Measurements from ENCODE around the gene RELN. TPM values are rescaled to one million over a fixed set of nuclear protein-coding genes. Genes with fewer than 3 reads are reported as not detected.

RELN gene
- total and polyA plus RNA-seq, 8 donors = 0.08 to 1.4 (median 0.64) TPM

DNA sequence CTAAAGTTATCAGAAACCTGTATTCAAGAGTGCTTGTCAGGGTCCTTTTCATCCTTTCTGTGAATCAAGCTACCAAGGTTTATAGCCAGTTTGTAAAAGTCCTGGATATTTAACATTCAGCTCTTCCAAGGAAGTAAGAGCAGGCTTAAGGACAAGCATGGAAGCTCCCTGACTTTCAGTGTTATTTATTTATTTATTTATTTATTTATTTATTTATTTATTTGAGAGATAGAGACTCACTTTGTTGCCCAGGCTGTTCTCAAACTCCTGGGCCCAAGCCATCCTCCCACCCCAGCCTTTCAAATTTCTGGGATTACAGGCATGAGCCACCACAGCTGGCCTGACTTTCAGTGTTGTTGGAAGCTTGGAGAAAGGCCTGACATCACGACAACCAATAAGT, 44.4 kb upstream of the RELN start:
- TF ChIP-seq, protein P1, sequence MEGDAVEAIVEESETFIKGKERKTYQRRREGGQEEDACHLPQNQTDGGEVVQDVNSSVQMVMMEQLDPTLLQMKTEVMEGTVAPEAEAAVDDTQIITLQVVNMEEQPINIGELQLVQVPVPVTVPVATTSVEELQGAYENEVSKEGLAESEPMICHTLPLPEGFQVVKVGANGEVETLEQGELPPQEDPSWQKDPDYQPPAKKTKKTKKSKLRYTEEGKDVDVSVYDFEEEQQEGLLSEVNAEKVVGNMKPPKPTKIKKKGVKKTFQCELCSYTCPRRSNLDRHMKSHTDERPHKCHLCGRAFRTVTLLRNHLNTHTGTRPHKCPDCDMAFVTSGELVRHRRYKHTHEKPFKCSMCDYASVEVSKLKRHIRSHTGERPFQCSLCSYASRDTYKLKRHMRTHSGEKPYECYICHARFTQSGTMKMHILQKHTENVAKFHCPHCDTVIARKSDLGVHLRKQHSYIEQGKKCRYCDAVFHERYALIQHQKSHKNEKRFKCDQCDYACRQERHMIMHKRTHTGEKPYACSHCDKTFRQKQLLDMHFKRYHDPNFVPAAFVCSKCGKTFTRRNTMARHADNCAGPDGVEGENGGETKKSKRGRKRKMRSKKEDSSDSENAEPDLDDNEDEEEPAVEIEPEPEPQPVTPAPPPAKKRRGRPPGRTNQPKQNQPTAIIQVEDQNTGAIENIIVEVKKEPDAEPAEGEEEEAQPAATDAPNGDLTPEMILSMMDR (IDR thresholded peaks at IDR 0.05) = no peak

DNA sequence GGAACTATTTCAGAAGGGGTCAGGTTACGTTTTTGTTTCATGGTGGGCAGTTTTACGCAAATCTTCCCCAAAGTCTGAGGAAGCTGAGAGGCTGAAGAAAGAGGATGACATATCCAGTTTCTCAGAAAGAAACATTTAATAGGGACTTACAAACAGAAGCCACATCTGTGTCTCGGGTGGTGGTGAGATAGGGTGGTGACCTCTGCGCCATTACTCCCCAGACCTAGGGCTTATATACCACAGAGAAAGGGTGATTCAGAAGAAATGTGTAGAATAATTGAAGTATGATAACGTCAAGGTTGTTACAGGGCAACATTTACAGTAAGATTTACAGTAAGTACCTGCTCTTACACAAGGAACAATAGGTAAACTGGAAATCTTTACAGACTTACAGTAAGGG, 43.0 kb upstream of the RELN start:
- intact Hi-C loops (cut with DNase I) = no loop called here
- FAIRE-seq (no peak), DNase-seq (no peak), ATAC-seq (no peak)
- Histone ChIP-seq H3K27me3 (no peaks in the 10 kb centered on the region), H3K36me3 (no peaks in the 10 kb centered on the region), H3K27ac (no peak overlapping the region), H3K4me3 (no peak overlapping the region), H3K9me3 (no peaks in the 10 kb centered on the region), H3K4me1 (no peaks in the 10 kb centered on the region)
- WGBS, 2 donors = 57 to 79% methylated on average over 5 of the region's 5 CpGs
- TF ChIP-seq, protein P1 (IDR thresholded peaks at IDR 0.05) = no peak

More for the DNA sequence above, 44.4 kb upstream of the RELN start:
- WGBS, 2 donors = 73 to 77% methylated on average over 1 of the region's 1 CpG
- H3K4me1 ChIP-seq = no peaks in the 10 kb centered on the region
- H3K36me3 ChIP-seq = no peaks in the 10 kb centered on the region
- ATAC-seq (no peak), DNase-seq (no peak), FAIRE-seq (no peak)
- intact Hi-C loops (cut with DNase I) = no loop called here
- H3K27me3 ChIP-seq = no peaks in the 10 kb centered on the region
- H3K27ac ChIP-seq = no peak overlapping the region
- H3K4me3 ChIP-seq = no peak overlapping the region
- H3K9me3 ChIP-seq = no peaks in the 10 kb centered on the region

DNA sequence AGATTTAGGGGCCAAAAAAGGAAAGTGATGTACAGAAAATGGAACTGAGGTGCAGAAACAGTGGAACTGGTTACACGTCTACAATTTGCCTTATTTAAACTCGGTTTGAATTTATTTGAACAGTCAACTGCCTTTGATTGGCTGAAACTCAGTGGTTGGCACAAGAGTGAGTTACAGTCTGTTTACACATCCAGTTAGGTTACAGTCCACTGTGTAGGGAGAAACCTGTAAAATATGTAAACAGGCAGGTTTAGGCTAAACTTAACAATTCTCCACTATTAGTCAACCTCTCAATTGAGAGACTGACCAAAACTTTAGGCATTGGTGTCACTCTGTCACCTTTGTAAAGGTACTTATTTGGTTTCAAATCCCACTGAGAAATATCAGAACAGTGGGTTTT, 40.3 kb upstream of the RELN start:
- Histone ChIP-seq H3K9me3 (no peaks in the 10 kb centered on the region), H3K4me3 (no peak overlapping the region), H3K4me1 (no peaks in the 10 kb centered on the region), H3K27me3 (no peaks in the 10 kb centered on the region), H3K27ac (no peak overlapping the region), H3K36me3 (no peaks in the 10 kb centered on the region)
- FAIRE-seq (no peak), ATAC-seq (no peak), DNase-seq (no peak)
- TF ChIP-seq, protein P1 (IDR thresholded peaks at IDR 0.05) = no peak
- intact Hi-C loops (cut with DNase I) = no loop called here
- 21 to 26% methylated on average over 2 of the region's 2 CpGs for WGBS, 2 donors

DNA sequence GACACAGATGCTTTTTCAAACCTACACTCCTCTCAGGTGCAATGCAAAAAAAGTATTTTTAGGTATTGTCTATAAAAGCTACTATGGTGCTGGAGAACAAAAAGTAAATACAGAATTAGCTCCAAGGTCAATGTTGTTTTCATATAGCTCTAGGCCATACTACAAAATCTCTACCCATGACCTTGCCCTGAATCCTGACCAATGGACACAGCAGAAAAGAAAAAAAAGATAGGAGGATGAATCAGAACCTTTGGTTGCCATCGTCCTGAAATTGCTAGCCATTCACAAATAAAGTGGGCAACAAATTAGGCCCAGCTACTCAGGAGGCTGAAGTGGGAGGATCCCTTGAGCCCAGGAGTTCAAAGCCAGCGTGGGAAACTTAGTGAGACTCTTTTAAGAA, 35.2 kb upstream of the RELN start:
- FAIRE-seq = no peak
- intact Hi-C loops (cut with DNase I) = no loop called here
- no peak overlapping the region for H3K4me3 ChIP-seq
- no peaks in the 10 kb centered on the region for H3K36me3 ChIP-seq
- WGBS, 2 donors = 69 to 72% methylated on average over 2 of the region's 2 CpGs
- no peak for ATAC-seq
- no peak overlapping the region for H3K27ac ChIP-seq
- TF ChIP-seq, protein P1 (IDR thresholded peaks at IDR 0.05) = no peak
- no peaks in the 10 kb centered on the region for H3K27me3 ChIP-seq
- no peak for DNase-seq
- no peaks in the 10 kb centered on the region for H3K4me1 ChIP-seq
- H3K9me3 ChIP-seq = no peaks in the 10 kb centered on the region

DNA sequence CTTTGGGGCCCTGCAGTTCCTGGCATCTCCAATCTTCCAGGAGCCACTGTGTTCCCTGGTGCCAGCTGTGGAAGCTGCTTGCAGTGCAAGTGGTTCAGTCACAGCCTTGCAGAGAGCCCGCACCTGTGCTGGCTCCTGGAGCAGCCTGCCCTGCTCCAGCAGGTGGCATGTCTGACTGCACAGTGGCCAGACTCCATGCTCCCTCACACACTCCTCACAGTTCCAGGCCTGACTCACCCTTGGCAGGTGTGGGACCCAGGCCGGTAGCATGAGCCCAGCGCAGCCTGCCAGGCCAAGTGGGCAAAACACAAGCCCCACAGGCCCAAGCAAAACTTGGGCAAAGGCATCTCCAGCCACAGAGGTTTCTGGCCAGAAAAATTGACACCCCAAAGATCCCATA, 33.6 kb upstream of the RELN start:
- DNase-seq = peak in 1 of 6 donors; percentile 34
- intact Hi-C loops (cut with DNase I) = no loop called here
- no peaks in the 10 kb centered on the region for H3K36me3 ChIP-seq
- H3K4me3 ChIP-seq = no peak overlapping the region
- TF ChIP-seq, protein P1 (IDR thresholded peaks at IDR 0.05) = no peak
- ATAC-seq = no peak
- H3K9me3 ChIP-seq = no peaks in the 10 kb centered on the region
- no peak for FAIRE-seq
- no peak overlapping the region for H3K27ac ChIP-seq
- WGBS, 2 donors = 96 to 97% methylated on average over 3 of the region's 3 CpGs
- no peaks in the 10 kb centered on the region for H3K27me3 ChIP-seq
- H3K4me1 ChIP-seq = no peaks in the 10 kb centered on the region

Data from pancreas (tissue), 10 donors.